Measurements from ENCODE around the gene NPAS3.

Gene NPAS3

GRCh38 chr14:33756833-33757232 lies 818.2 kb downstream of the NPAS3 start:
- no peak overlapping the region for H3K4me3 ChIP-seq (ENCODE audit: low read length)

DNA sequence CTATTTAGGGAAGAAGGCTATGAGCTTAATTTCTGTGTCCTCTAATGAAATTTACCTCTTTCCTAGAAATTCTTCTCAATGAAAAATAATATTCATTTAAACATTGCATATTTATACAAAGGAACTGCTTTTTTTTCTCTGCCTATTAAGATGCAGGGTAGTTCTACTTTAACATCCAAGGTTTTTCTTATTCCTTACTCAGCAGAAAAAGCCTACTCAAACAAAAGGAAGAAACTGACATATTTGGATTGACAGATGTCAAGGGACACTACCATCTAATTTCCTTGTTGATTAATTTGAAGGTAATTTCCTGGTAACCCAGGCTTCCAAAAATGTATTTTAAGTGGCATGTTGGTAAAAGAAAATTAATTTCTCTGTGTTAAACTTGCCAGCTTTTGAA lies 819.9 kb downstream of the NPAS3 start:
- DNase-seq (ENCODE audit: low read depth, low spot score): no peak

More at GRCh38 chr14:33756833-33757232, 818.2 kb downstream of the NPAS3 start:
- DNase-seq (ENCODE audit: low read depth, low spot score): no peak

DNA sequence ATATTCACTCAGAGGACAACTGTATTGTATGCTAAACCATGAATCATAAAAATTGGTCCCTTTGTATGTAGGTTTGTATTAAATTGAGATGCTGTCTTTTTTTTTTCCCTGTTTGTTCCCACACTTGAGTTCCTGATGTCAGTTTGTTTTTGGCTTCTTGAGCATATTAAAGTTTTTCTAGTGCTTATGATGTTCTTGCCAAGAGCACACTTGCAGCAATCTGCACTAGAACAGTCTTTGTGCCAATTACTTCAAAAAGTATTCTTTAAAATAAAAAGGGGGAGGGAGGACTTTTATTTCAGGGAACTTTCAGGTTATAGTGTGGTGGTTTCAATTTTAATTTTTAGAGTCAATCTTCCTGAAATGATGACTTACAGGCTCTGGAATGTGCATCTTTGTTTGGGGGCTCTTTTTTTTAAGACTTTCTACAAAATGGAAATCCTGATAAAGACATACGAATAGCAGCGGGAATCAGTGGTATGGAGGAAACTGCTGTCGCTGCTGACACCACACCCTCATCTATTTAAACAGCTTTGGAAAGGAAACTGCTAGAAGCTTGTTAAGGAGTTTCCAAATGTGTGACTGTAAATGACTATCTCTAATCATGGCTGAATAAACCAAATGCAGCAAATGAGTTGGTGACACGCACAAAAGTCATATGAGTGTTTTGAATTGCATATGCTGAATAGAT lies 823.6 kb downstream of the NPAS3 start:
- no peak for DNase-seq (ENCODE audit: low read depth, low spot score)
- no peak overlapping the region for H3K4me3 ChIP-seq (ENCODE audit: low read length)

More for the DNA sequence above, 819.9 kb downstream of the NPAS3 start:
- no peak overlapping the region for H3K4me3 ChIP-seq (ENCODE audit: low read length)

DNA sequence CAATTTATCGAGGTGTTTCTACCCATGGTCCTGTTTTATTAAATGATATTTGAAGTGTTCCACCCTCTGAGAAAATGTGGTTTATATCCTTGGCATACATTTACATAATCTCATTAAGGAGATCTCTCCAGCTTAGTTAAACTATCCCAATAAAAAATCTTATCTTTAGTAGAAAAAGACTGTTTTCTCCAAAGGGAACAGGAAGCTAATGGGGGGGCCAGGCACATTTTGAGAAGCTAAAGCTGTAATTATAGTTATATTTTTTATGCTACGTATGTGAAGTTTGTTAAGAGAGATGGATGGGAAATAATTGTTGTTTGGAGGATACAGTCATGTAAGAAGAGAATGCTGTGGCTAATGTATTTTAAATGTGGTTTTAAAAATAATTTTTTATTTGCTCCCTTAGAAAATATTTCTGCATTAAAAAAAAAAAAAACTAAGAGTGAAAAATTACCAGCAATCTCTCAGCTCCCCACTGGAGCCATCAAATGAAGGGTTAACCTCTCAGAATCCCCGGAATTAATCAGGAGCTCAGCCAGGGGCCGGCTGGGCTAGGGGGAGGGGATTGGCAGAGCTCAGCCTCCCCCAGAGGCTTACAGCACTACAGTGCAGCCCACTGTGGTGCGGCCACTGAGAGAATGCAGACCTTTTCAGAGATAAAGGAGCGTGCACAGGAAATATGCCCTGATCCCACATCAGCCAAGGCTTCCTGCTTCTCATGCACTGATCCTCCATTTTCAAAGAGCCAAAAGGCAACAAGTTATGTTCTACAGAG lies 826.4 kb downstream of the NPAS3 start:
- DNase-seq (ENCODE audit: low read depth, low spot score): peak; percentile 26
- H3K4me3 ChIP-seq (ENCODE audit: low read length): no peak overlapping the region

DNA sequence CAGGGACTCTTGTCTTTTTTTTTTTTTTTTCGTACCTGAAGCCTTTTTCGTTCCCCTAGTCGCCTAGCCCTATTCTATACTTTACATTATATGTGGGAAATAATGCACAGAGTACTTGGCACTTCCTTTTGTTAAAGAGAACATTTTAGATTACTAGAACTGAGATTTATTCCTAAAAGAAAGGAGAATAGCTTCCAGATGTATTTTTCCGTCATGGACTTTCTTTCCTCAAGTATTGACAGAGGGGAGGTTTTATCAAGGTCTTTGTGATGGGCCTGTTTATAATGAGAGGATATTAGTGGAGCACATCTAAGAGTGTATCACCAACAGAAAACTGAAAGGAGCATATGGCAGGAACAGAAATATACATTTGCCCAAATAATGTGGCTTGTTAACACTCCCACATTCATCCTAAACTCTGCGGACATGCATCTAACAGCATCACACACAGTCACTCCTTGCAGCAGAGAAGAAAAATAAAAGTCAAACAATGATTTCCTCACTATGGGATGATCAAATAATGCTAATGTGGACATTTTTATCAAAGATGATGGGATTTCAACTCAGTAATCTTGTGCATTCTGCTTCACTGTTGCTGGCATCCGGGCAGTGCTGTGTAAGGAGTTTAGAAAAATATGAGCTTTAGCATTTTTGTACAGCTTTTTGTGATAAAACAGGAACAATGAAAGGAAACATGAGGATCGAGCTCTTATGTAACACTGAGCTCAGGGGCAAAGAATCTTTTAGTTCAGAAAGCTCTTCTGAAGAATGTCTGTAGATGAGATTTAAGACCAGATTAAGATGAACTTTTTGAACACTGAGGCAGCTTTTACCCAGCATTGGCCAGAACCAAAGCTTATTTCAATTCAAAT lies 829.1 kb downstream of the NPAS3 start:
- no peak for DNase-seq (ENCODE audit: low read depth, low spot score)
- no peak overlapping the region for H3K4me3 ChIP-seq (ENCODE audit: low read length)

GRCh38 chr14:33768458-33768830 lies 829.8 kb downstream of the NPAS3 start:
- H3K4me3 ChIP-seq (ENCODE audit: low read length): no peak overlapping the region
- no peak for DNase-seq (ENCODE audit: low read depth, low spot score)

GRCh38 chr14:33773205-33774030 lies 834.7 kb downstream of the NPAS3 start:
- no peak overlapping the region for H3K4me3 ChIP-seq (ENCODE audit: low read length)
- no peak for DNase-seq (ENCODE audit: low read depth, low spot score)

- H3K4me3 ChIP-seq (ENCODE audit: low read length): no peak overlapping the region
- no peak for DNase-seq (ENCODE audit: low read depth, low spot score)
These were observed 835.5 kb downstream of the NPAS3 start for GRCh38 chr14:33774161-33774560.

DNA sequence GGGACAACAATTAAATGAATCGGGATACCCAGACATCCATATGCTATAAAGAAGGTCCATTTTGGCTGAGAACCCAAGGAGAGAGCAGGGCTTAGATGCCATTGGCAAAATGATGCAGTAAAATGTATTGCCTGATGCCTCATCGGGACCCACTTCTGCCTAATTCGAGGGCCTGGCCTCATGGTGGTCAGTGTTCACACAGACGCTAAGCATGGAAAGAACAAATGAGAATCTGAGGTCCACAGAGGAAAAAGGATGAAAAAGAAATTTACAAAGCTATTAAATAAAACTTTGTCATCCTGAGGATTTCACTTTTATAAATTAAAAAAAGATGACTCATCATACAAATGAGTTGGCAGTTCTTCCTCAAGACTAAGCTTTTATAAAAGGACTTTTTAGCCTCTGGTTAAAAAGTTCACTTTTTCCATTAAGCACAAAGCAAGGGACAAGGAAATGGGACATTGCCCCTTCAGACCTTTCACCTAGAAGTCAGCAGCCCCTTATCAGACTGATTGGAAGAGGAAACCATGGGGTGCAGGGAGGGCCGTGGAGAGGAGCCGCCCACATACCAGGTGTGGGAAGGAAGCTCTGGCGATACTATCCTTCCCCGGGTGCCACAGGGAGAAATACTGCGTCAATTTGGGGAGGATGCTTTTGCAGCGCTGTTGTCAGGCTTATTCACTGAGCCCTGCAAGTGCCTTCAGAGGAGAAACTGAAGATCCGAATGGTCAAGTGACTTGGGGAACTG lies 836.2 kb downstream of the NPAS3 start:
- no peak overlapping the region for H3K4me3 ChIP-seq (ENCODE audit: low read length)
- no peak for DNase-seq (ENCODE audit: low read depth, low spot score)

GRCh38 chr14:33776871-33777270 lies 838.2 kb downstream of the NPAS3 start:
- no peak overlapping the region for H3K4me3 ChIP-seq (ENCODE audit: low read length)

DNA sequence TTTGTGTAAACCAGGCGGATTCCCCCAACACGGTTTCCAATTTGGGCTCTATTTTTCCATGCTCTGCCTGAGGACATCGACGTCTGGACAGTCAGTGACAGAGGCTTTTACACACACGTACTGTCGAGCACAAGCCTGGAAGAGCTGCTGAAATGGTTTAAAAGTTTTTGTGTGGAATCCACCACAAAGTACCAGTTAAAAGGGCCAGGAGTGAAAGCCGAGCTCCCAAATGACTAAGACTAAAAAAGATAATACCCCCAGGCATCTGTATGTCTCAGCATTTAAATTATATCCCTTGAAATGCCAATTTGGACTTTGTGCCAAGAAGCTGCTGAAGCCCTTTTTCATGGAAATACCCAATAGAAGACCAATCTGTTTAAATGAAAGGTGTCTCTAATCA lies 839.0 kb downstream of the NPAS3 start:
- H3K4me3 ChIP-seq (ENCODE audit: low read length): no peak overlapping the region
- no peak for DNase-seq (ENCODE audit: low read depth, low spot score)

More at GRCh38 chr14:33776871-33777270, 838.2 kb downstream of the NPAS3 start:
- no peak for DNase-seq (ENCODE audit: low read depth, low spot score)

GRCh38 chr14:33780035-33780434 lies 841.4 kb downstream of the NPAS3 start:
- no peak overlapping the region for H3K4me3 ChIP-seq (ENCODE audit: low read length)
- DNase-seq (ENCODE audit: low read depth, low spot score): no peak

GRCh38 chr14:33781236-33781635 lies 842.6 kb downstream of the NPAS3 start:
- no peak overlapping the region for H3K4me3 ChIP-seq (ENCODE audit: low read length)
- no peak for DNase-seq (ENCODE audit: low read depth, low spot score)

- H3K4me3 ChIP-seq (ENCODE audit: low read length): no peak overlapping the region
- no peak for DNase-seq (ENCODE audit: low read depth, low spot score)
These were observed 844.2 kb downstream of the NPAS3 start for GRCh38 chr14:33782923-33783322.

GRCh38 chr14:33786091-33786825 lies 847.6 kb downstream of the NPAS3 start:
- DNase-seq (ENCODE audit: low read depth, low spot score): no peak
- H3K4me3 ChIP-seq (ENCODE audit: low read length): no peak overlapping the region

DNA sequence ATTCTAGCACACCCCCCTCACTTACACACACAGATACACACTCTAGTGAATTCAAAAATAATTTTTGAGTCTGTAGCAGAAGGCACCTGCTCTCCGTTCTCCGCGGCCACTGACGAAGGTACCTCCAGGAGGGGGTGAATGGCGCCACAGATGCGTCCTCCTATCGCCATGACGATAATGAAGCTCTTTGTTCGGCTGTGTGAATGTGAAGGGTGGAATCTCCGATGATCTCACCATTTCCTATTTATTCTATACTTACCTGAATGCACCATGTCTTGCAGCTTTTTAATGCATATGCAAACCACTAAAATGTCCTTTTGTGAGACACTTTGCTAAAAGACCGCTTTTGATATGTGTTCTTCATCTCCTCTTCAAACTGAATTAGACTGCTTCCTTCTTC lies 849.5 kb downstream of the NPAS3 start:
- no peak for DNase-seq (ENCODE audit: low read depth, low spot score)
- H3K4me3 ChIP-seq (ENCODE audit: low read length): no peak overlapping the region

GRCh38 chr14:33790996-33791395 lies 852.3 kb downstream of the NPAS3 start:
- DNase-seq (ENCODE audit: low read depth, low spot score): no peak
- H3K4me3 ChIP-seq (ENCODE audit: low read length): no peak overlapping the region

Measured in Jurkat, Clone E6-1 (cell line).